ENCODE results near the gene ZNF618.

The ZNF618 gene

GRCh38 chr9:114017741-114018715 is 141.9 kb downstream of the ZNF618 start:
- ATAC-seq (ENCODE audit: low read depth): no peak
- no peaks in the 10 kb centered on the region for H3K27me3 ChIP-seq (ENCODE audit: insufficient read depth, poor library complexity, severe bottlenecking)
- no peak for TF ChIP-seq CTCF (IDR thresholded peaks at IDR 0.05; ENCODE audit: poor library complexity, severe bottlenecking)

GRCh38 chr9:114021578-114021977 is 145.5 kb downstream of the ZNF618 start:
- DNase-seq (ENCODE audit: low spot score) (no peak), ATAC-seq (ENCODE audit: low read depth) (no peak)
- Histone ChIP-seq H3K9me3 (ENCODE audit: severe bottlenecking) (peaks cover 14% of the 10 kb centered on the region), H3K4me3 (ENCODE audit: severe bottlenecking) (no peak overlapping the region), H3K4me1 (ENCODE audit: insufficient read depth, poor library complexity, severe bottlenecking) (no peaks in the 10 kb centered on the region), H3K27me3 (ENCODE audit: insufficient read depth, poor library complexity, severe bottlenecking) (no peaks in the 10 kb centered on the region), H3K27ac (ENCODE audit: poor library complexity, severe bottlenecking) (no peak overlapping the region), H3K36me3 (ENCODE audit: low read depth) (peaks cover 40% of the 10 kb centered on the region)
- TF ChIP-seq CTCF (IDR thresholded peaks at IDR 0.05; ENCODE audit: poor library complexity, severe bottlenecking): no peak

More at GRCh38 chr9:114017741-114018715, 141.9 kb downstream of the ZNF618 start:
- H3K9me3 ChIP-seq (ENCODE audit: severe bottlenecking): peaks cover 4% of the 10 kb centered on the region
- H3K4me3 ChIP-seq (ENCODE audit: severe bottlenecking): no peak overlapping the region
- peaks cover 27% of the 10 kb centered on the region for H3K36me3 ChIP-seq (ENCODE audit: low read depth)
- no peak overlapping the region for H3K27ac ChIP-seq (ENCODE audit: poor library complexity, severe bottlenecking)
- no peaks in the 10 kb centered on the region for H3K4me1 ChIP-seq (ENCODE audit: insufficient read depth, poor library complexity, severe bottlenecking)
- no peak for DNase-seq (ENCODE audit: low spot score)

GRCh38 chr9:114023961-114024360 is 147.9 kb downstream of the ZNF618 start:
- H3K4me3 ChIP-seq (ENCODE audit: severe bottlenecking): no peak overlapping the region
- peaks cover 40% of the 10 kb centered on the region for H3K36me3 ChIP-seq (ENCODE audit: low read depth)
- H3K4me1 ChIP-seq (ENCODE audit: insufficient read depth, poor library complexity, severe bottlenecking): no peaks in the 10 kb centered on the region
- no peaks in the 10 kb centered on the region for H3K27me3 ChIP-seq (ENCODE audit: insufficient read depth, poor library complexity, severe bottlenecking)
- H3K9me3 ChIP-seq (ENCODE audit: severe bottlenecking): peaks cover 14% of the 10 kb centered on the region
- no peak for ATAC-seq (ENCODE audit: low read depth)
- H3K27ac ChIP-seq (ENCODE audit: poor library complexity, severe bottlenecking): no peak overlapping the region
- no peak for TF ChIP-seq CTCF (IDR thresholded peaks at IDR 0.05; ENCODE audit: poor library complexity, severe bottlenecking)
- DNase-seq (ENCODE audit: low spot score): no peak

- no peak for ATAC-seq (ENCODE audit: low read depth)
- peaks cover 31% of the 10 kb centered on the region for H3K36me3 ChIP-seq (ENCODE audit: low read depth)
These were observed 149.2 kb downstream of the ZNF618 start for GRCh38 chr9:114025196-114025753.

More at GRCh38 chr9:114025196-114025753, 149.2 kb downstream of the ZNF618 start:
- TF ChIP-seq CTCF (IDR thresholded peaks at IDR 0.05; ENCODE audit: poor library complexity, severe bottlenecking): no peak
- no peaks in the 10 kb centered on the region for H3K27me3 ChIP-seq (ENCODE audit: insufficient read depth, poor library complexity, severe bottlenecking)
- H3K27ac ChIP-seq (ENCODE audit: poor library complexity, severe bottlenecking): no peak overlapping the region
- no peak for DNase-seq (ENCODE audit: low spot score)
- H3K9me3 ChIP-seq (ENCODE audit: severe bottlenecking): peaks cover 14% of the 10 kb centered on the region
- H3K4me1 ChIP-seq (ENCODE audit: insufficient read depth, poor library complexity, severe bottlenecking): no peaks in the 10 kb centered on the region
- H3K4me3 ChIP-seq (ENCODE audit: severe bottlenecking): no peak overlapping the region
